Stomach (tissue), 4 donors: ENCODE measurements around the gene LCN12.

Source experiments
- CTCF ChIP-seq, 7 experiments: fragments of 450-650 bp in 4 of 7; fragments of 200-600 bp in 3 of 7; sonication (generic) in 3 of 7; IDR thresholded peaks; one replicate each; pipeline ENCODE4 v1.5.1; 2016 to 2019; ENCODE audit warnings: antibody characterized with exemption in 7 of 7, control low read depth in 2 of 7, mild to moderate bottlenecking in 1 of 7
- EP300 ChIP-seq: sonication (generic); formaldehyde crosslinking; IDR thresholded peaks from one replicate; pipeline ENCODE4 v1.6.1; 2017; ENCODE audit warnings: antibody characterized with exemption
- POLR2A ChIP-seq, 4 donors: fragments of 450-650 bp; IDR thresholded peaks; one replicate each; pipeline ENCODE4 v1.6.1; 2016; ENCODE audit warnings: antibody characterized with exemption in 4 of 4, control low read depth in 2 of 4, mild to moderate bottlenecking in 1 of 4, moderate library complexity in 1 of 4
- POLR2AphosphoS5 ChIP-seq, 3 donors: sonication (generic); formaldehyde crosslinking; IDR thresholded peaks; one replicate each; pipeline ENCODE4 v1.6.1; 2016; ENCODE audit warnings: antibody characterized with exemption in 3 of 3

- TF ChIP-seq CTCF (IDR thresholded peaks at IDR 0.05) (no peak), POLR2AphosphoS5 (IDR thresholded peaks at IDR 0.05) (no peak), POLR2A (IDR thresholded peaks at IDR 0.05) (no peak), EP300 (no peak)
These were observed 8.3 kb downstream of the LCN12 start for GRCh38 chr9:136960212-136960937.
